Measurements from ENCODE around the gene SH3RF1.

- no peak for TF ChIP-seq CTCF (IDR thresholded peaks at IDR 0.05)
- no peak for TF ChIP-seq POLR2A (IDR thresholded peaks at IDR 0.05)
Observed at GRCh38 chr4:169208516-169208915, 62.2 kb downstream of the SH3RF1 start.

Data from body of pancreas (tissue), 4 donors.